Stimulated activated CD4-positive, alpha-beta T cell treated with anti-CD3 and anti-CD28 coated beads, TNF-alpha, amount 100 ng/mL, for 4 hours (primary cell): ENCODE results near the gene COL4A2.

ENCODE experiments used
- DNase-seq, 3 experiments: peaks; one replicate each; pipeline ENCODE4 v3.0.0-alpha.2; 2020; ENCODE audit warnings: low read depth in 3 of 3

The COL4A2 gene

DNA sequence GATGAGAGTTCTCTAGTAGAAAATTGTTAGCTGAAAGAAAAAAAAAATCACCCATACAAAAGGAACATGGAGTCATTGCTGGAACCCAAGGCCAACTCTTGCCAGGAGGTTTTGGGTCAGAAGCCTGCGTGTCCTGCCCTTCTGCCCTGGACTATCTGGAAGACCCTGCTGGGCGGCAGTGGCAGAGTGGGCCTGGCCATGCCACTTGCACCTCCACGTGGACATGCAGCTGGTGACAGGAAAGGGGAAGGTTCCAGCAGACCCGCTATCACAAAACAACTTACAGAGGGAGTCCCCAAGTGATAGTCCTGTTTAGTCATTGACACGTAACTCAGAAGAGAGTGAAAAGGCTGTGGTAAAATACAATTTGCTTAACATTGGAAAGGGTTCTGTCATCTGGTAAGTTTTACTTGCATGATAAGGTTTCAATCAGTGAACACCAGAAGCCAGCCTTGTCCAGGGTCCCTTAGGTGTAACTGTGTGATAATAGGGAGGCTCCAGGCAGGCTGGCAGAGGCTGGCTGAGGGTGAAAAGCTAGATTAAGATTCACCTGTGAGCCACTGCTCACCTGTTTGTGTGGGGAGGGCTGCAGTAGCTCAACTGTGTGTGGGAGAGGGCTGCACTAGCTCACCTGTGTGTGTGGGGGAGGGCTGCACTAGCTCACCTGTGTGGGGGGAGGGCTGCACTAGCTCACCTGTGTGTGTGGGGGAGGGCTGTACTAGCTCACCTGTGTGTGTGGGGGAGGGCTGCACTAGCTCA is 47.8 kb downstream of the COL4A2 start:
- no peak for DNase-seq

DNA sequence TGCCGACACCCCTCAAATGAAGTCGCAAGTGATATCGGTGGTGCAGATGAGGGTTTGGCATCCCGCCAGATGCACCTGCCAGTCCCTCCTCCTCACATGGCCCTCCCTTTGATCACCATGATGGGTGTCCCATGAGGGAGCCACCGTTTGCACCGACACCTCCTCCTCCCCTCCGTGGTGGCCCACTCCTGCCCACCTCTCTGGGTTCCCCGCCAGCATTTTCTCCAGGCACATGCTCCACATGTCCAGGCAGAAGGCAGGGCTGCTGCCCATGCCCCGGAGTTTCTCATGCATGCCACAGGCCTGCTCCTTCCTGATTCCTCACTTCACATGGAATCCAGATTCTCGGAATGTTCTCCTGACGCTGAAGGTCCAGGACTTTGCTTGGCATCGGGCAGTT is 49.3 kb downstream of the COL4A2 start:
- DNase-seq = no peak

DNA sequence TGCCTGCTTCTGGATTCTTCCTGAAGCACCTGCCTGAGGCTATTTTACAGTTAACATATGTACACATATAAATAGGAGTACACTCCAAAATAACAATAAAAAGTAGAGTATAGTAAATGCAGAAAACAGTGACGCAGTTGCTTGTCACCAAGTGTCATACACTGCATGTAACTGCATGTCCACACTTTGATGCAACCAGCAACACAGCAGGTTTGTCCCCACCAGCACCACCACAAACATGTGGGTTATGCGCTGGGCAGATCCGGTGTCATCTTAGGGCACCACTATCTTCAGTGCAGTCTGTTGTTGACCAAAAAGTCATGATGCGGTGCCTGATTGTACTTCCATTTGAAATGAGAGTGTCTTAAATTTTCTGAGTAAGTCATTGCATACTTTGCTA is 51.3 kb downstream of the COL4A2 start:
- DNase-seq = no peak

DNA sequence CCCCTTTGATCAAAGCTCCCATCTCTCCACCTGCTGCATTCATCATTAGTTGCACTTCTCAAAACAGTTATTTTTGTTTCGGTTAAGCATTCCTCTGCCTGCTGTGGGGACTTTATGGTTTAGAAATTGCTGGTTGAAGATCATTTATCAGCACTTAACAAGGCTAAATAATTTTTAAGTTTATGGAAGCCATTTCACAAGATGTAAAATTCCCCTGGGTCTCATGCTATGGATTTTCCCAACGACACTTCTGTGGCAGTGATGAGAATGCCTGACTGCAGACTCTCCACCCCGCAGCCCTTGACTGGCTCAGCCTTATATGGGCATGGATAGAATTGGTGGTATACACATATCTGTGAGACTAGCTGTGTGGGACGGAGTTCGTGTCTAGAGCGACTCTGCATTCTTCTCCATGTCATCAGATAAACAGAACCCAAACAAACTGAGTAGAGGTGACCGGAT is 52.8 kb downstream of the COL4A2 start:
- DNase-seq = no peak

DNA sequence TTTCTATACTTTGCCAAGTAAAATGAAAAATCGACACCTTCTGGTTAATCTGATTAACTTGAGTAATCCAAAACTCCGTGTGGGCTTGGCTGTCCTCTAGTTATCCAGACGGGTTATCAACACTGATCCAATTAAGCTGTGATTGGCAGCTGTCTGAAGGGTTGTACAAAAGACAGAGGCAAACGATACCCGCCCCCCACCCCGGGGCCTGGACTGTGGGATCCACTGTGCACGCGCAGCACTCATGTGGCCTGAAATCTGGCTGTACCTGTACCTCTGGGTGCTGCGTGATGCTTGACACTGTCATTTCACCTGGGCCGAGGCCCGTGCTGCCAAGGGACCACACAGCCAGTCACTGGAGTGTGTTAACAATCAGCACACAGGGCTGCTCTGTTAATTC is 53.5 kb downstream of the COL4A2 start:
- DNase-seq = no peak

DNA sequence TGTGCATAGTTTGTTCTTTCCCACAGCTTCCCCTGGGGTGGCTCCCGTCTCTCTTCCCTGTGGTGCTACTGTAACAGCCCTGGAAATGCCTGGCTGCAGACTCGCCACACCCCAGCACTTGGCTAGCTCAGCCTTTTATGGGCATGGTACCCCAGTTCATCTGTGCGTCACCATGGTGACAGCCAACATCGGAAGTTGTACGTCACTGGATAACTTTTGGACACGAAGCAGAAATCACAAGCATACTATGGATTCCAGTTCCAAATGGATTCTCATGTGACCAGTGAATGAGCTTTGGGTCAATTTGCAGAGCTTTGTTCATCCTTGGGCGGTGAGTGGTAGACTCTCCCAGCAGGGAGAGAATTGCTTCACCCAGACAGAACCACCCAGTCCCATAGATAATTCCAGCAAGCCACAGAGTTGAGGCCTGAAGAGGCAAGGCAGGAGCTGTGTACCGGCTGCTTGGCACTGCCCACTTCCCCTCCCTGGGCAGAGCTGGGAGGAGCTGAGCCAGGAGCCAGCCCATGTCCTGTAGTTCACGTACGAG is 54.4 kb downstream of the COL4A2 start:
- no peak for DNase-seq

DNA sequence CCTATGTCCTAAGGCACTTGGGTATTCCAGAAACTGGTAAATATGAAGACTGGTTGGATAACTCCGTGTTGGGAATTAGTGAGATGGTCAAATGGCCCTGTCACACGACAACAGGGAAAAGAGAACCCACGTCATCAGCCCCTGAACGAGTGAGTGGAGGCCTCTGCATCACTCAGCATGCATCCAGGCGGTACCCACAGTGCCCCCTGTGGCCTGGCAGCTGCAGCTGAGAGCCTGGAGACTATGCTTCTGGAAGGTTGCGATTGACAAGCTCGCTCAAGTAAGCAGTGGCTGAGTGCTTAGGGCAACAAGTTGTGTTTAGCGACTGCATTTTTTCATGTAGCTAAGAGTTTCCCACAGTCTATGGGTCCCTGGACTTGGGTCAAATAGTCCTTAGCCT is 55.9 kb downstream of the COL4A2 start:
- DNase-seq = no peak

DNA sequence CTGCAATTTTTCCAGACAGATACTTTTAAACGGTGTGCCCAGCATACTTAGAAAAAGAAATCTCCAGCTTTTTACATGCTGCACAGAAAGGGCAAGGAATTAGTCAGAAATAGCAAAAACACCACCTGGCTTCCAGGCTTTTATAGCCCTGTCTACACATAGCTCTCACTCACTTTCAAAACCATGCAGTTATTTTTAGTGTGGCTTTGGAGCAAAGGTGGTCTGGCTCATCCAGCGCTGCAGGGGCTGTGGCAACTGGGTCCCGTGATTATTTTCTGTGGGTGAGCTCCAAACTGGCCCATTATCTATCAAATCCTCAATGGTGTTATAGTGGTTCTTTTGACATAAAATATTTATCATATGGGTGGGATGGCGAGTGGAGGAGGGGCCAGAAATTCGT is 57.0 kb downstream of the COL4A2 start:
- DNase-seq = no peak

DNA sequence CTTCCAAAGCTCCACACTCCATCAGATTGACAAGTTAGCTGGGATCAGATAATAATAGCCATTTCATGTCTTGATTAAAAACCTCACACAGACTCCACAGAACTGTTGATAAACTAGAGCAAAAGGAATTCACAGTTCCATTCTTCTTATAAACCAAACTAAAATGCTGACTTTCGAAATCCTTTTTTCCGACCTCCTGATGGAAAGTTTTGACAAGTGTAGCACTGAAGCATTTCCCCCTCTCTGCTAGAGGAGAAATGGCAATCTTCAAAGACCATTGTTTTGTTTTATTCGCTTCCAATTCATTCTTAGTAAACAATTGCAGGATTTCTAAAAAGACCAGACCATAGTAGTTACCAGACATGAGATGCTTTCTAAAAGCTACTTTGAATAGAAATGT is 58.8 kb downstream of the COL4A2 start:
- no peak for DNase-seq

DNA sequence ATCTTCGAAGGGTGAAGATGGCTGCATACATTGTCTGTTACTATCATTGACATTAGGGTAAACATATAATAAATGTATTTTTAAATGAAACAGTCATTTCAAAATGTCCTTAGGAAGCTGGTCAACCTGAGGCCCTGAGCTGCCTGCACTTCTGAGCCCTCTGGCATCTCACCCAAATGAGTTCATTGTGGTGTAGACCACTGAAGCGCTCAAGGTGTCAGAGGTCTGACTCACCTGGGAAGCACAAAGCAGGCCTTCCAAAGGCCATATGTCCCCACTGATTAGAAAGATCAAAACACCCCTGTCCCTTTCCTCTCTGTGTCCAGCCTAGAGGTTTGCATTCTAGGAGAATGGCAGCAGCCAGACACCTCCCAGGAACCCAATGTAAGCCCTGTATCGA is 59.6 kb downstream of the COL4A2 start:
- DNase-seq = no peak

DNA sequence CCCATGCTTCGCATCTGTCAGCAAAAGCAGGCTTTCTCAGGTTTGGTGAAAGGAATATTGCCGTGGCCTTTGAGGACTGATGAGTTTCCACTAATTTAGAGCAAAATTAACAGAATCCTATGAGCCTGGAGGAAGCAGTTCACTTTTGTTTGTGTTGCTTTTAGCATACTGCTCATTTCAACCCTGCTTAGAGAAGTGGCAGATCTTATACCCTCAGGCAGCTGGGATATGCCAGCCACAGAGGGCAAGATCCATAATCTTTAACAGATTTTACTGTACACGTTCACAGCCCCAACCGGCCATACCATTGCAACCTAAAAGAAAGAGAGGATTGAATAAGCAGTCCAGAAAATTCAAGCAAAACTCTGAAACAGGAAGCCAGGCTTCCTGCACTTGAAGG is 60.5 kb downstream of the COL4A2 start:
- DNase-seq = no peak

DNA sequence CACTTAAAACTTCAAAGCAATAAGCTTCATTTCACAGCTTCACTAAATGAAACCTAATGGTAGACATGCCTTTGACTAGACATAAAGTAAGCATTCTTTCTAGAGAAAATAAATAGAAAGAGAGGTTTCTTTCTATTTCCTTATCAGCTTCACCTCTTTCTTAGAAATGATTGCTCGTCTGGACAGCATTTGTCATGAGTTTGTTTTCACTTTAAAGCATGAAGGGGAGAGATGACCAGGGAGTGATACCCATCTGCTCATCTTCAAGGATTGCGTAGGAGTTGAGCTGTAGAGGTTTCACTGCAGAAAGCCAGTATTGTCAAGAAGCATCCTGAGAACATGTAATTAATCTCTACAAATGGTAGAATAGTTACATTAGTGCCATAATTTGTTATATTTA is 61.3 kb downstream of the COL4A2 start:
- no peak for DNase-seq

DNA sequence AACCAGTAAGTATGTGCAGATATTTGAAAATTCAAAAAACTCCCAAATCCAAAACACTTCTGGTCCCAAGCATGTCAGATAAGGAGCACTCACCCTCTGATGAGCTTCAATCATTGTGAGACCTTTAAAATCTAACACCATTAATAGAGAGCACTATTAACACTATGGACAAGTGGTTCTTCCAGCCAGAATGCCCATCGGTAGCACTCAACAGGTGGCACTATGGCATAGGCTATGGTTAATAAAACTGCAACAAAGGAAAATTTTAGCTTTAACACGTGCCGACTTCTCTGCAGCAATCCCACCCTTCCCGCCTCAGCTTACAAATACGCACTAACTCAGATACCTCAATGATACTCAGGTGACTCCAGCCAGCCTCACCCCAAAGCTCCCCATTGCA is 62.3 kb downstream of the COL4A2 start:
- DNase-seq = no peak

DNA sequence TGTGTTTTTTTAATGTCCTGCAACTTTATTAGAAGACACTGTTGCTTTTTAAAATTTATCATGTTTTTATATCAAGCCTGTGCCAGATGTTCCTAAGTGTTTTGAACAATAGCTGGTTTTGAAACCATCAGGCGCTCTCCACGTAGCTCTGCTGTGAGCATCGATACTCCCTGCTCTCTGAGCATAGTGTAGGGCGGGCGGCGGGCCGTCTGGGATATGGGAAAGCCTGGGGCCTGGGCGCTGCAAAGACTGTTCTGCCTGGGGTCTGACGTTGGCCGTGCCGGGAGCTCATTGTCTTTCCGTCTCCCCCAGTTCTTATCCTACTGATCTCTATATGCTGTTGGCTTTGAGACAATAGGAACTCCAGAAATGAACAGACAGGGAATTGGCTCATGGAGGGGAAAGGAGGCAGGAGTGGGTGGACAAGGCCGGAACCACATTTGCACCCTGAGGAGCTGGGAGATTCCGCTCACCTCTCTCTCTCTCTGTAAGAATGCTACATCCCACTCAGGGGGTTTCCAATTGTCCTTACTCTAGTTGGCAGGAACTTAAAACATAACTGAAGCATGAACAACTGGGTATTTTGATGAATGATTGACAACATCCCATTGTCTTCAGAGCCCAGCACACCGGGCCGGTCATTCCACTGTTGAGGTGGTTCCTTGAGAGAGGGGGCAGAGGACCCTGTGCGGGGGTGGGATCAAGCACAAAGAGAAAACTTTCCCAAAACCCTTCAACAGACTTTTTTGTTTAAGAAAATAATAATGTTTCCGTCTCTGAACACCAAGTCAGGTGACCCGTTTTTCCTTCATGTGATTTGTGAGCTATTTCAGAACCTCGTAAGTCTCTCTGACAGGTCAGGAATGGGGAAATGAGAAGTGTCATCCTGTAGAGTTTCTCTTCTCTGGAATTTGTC is 64.7 kb downstream of the COL4A2 start:
- no peak for DNase-seq

DNA sequence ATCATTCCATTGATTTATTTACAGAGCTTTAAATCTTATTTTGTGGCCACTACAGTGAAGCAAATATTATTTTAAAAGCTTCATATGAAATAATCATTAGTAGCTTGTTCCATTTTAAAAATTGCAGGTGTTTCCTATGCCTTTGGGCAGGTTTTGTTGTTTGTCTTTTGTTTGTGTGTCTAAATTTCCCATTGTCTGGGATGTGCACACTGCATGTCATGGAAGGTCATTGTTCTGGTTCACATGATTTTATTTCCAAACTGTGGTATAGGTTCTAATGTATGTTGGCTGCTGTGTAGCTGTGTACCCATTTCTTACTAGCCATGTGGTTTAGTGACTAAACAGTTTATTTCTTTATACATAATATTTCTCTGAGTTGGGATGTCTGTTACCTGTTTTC is 65.6 kb downstream of the COL4A2 start:
- no peak for DNase-seq

DNA sequence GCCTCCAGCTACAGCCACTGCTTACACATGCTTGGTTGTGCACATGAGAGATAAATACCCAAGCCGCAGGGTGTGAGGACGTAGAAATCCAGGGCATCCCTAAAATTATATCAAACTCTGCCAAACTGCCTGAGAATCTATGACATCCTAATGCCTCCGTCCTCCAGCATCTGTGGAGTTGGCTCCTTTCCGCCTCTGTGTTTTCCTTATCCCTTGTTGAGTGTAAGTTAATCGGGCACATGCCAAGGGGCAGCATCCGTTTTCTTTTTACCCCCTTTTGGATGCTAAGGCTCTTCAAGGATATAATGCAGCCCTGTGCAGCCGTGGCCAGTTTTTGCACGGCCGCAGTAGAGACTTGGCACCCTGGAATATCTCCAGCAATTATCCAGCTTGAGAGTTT is 66.5 kb downstream of the COL4A2 start:
- no peak for DNase-seq

DNA sequence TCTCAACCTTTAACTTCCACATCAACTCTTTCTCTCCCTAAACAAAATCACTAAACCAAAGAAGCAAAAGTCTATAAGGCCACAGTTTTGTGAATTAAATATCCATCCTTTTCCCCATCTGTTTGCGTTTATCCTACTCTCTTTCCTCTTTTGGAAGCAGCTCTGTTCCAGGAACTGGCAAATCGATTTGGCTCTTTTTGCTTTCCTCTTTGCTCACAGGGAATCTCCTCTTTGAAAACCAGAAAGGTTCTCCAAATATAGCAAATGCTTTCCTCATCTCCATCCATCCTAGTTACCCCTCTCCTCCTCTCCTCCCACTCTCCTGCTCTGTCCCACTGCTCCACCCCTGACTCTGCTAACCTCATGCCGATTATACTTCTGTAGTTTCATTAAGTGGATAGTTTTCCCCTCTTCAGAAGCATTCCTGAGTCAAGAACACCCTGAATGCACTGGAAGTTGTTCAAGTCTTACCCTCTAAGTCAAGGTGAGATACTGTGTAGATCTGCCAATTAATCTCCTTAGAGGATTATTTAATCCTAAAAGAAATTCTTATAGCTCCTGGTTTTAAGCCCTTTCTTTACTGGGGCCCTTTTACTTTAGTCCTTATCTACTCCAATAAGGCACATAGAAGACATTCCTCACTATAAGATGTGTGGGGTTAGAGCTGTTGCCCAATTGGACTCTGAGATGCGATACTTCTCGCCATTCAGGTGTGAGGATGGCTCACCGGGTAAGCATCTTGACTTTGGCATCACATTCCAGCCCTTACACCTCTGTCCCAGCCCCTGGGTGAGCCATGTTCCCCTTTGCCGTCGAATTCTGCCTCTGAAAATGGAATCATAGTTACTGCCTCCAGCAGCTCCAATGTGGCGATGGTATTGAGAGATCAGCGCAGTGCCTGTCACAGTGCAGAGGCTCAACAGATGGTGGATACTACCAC is 67.6 kb downstream of the COL4A2 start:
- no peak for DNase-seq

DNA sequence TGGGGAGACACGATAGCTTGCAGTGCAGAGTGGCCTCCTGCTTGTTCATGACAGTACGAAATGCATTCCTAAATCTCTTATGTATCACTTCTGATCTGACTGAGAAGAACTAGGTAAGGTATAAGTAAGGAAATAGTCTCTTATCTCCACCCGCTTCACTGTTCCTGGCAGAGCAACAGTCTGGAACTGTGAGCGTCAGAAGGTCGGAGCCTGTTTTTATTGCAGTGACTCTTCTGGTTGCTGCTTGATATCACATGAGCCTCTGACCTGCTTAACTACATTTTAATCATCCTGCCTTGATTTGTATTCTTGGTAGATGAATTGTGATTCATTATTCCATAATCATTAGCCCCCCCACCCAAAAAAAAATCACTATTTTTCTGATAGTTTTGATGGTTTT is 69.0 kb downstream of the COL4A2 start:
- no peak for DNase-seq

DNA sequence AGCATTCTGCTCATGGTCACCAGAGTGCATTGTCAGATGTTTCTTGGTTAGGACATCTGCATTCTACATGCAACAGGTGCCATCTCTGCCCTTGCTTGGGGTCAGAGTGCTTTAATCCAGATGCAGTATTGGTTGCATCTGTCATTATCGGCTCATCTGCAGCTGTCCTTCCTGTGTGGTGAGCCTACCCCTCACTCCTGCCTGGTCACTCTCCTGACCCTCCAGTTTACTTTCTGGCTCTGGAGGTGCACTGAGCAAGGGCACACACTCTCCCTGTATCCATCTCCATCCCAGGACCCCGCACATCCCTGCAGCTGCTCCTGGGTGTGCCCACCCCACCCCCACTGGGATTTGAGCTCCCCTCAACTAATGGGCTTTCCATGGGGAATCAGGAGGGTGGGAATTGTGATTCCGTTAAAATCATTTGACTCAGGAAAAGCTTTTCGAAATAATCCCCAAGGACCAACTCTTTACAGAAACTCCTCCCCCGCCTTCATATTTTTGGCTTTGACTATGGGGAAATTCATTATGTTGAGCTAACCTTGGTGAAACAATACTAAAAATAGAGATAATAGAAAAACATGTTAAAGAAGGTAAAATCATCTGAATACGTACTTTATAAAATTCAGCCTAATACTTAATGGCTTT is 70.2 kb downstream of the COL4A2 start:
- no peak for DNase-seq

DNA sequence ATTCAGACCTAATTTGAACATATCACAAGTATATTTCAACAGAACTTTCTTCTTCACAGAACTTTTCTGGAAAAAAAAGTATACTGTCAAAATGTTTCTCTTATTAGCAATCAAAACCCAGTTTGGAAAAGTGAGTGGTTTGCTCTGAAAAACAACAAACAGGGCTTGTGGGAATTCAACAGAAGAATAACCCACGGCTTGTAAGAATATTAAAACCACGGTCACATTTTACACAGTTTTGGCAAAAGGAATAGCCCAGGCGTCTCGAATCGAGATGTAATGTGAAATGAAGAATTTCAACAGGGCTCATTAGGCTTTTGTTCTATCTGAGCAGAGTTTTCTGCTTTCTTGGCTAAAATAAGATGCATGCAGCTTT is 70.7 kb downstream of the COL4A2 start:
- no peak for DNase-seq

DNA sequence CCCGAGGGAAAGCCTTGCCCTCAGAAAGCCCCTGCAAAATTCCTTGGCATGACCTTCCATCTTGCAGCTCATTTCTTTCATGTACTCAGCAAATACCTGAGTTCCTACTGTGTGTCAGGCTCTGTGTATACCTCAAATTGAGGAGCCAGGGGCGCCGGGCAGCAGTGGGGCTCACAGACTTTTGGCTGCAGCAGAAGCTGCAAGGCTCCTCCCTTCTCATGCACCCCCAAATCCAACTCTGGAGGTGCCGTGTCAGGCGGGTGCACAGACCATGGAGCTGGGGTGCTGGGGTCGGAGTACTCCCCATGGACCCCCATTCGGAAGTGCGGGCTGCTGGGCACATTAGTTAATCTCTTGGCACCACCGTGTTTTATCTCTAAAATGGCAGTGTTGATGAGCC is 72.3 kb downstream of the COL4A2 start:
- DNase-seq = no peak
